Tibial artery (tissue), 4 donors: ENCODE results near the gene ADARB1.
"Not testable (repeated sequence)": the region's sequence is repeated elsewhere in the genome, so short reads cannot be mapped to it uniquely, and the experiment has no call there.

Experiments
- DNase-seq, 2 donors: peaks; one replicate each; pipeline ENCODE4 v3.0.0-alpha.2; 2019
- H3K27ac ChIP-seq, 2 donors: fragments of 200-600 bp; sonication (generic) in 1 of 2; 1 replicate in 1 of 2; 2 replicates in 1 of 2; pipeline ENCODE4 v1.5.1; 2018 to 2019; ENCODE audit warnings: mild to moderate bottlenecking in 1 of 2
- H3K27me3 ChIP-seq, 2 donors: fragments of 200-600 bp; sonication (generic) in 1 of 2; one replicate each; pipeline versions ENCODE4 v1.5.1 to v1.6.0; 2016 to 2019
- H3K36me3 ChIP-seq, 3 donors: fragments of 200-600 bp; sonication (generic) in 2 of 3; one replicate each; pipeline ENCODE4 v1.5.1; 2016 to 2019; ENCODE audit warnings: mild to moderate bottlenecking in 2 of 3
- H3K4me1 ChIP-seq, 4 donors: fragments of 200-600 bp; sonication (generic) in 2 of 4; 1 replicate in 3 of 4; 2 replicates in 1 of 4; pipeline ENCODE4 v1.5.1; 2016 to 2019
- H3K4me3 ChIP-seq, 2 donors: fragments of 200-600 bp; sonication (generic) in 1 of 2; 1 replicate in 1 of 2; 2 replicates in 1 of 2; pipeline ENCODE4 v1.5.1; 2018 to 2019; ENCODE audit warnings: mild to moderate bottlenecking in 2 of 2
- H3K9me3 ChIP-seq, 3 donors: fragments of 200-600 bp; sonication (generic) in 1 of 3; one replicate each; pipeline ENCODE4 v1.5.1; 2016 to 2019
- CTCF ChIP-seq, 2 experiments: fragments of 200-600 bp in 1 of 2; fragments of 450-650 bp in 1 of 2; IDR thresholded peaks; one replicate each; pipeline ENCODE4 v1.5.1; 2017 to 2019; ENCODE audit warnings: antibody characterized with exemption in 2 of 2, mild to moderate bottlenecking in 1 of 2, moderate library complexity in 1 of 2
- intact Hi-C: fragments of 100-400 bp; cut with DNase I; formaldehyde crosslinking; loops from one replicate; pipeline ENCODE4 v1.15.0; 2023; ENCODE audit warnings: low total_unique reads

ADARB1 gene

GRCh38 chr21:45135868-45136267 is 61.5 kb downstream of the ADARB1 start:
- no peak for TF ChIP-seq CTCF (IDR thresholded peaks at IDR 0.05)
- Histone ChIP-seq H3K27ac (peak overlapping the region; percentile 70 to 77), H3K4me1 (peaks cover 0 to 98% (median 73%) of the 10 kb centered on the region in 4 donors), H3K27me3 (no peaks in the 10 kb centered on the region), H3K4me3 (no peak overlapping the region), H3K9me3 (no peaks in the 10 kb centered on the region), H3K36me3 (peaks cover 0 to 18% (median 5%) of the 10 kb centered on the region in 3 donors)
- intact Hi-C loops = no loop called here
- peak in 1 of 2 donors; percentile 84 for DNase-seq

- Histone ChIP-seq H3K4me3 (no peak overlapping the region), H3K27me3 (no peaks in the 10 kb centered on the region), H3K4me1 (peaks cover 0 to 98% (median 68%) of the 10 kb centered on the region in 4 donors), H3K27ac (peak overlapping the region; percentile 70 to 77), H3K9me3 (no peaks in the 10 kb centered on the region), H3K36me3 (peaks cover 0 to 18% (median 5%) of the 10 kb centered on the region in 3 donors)
- TF ChIP-seq CTCF (IDR thresholded peaks at IDR 0.05) = no peak
- DNase-seq = peak in 1 of 2 donors; percentile 68
- intact Hi-C loops = no loop called here
Measured at GRCh38 chr21:45136500-45136899, 62.1 kb downstream of the ADARB1 start.

- H3K27me3 ChIP-seq = no peaks in the 10 kb centered on the region
- peaks cover 0 to 18% (median 5%) of the 10 kb centered on the region in 3 donors for H3K36me3 ChIP-seq
- no peaks in the 10 kb centered on the region for H3K9me3 ChIP-seq
- intact Hi-C loops = no loop called here
- DNase-seq = peak; percentile 93
- no peak overlapping the region for H3K4me3 ChIP-seq
- peak overlapping the region; percentile 70 to 77 for H3K27ac ChIP-seq
- H3K4me1 ChIP-seq = peaks cover 0 to 98% (median 65%) of the 10 kb centered on the region in 4 donors
- peak; percentile 78 to 89 for TF ChIP-seq CTCF (IDR thresholded peaks at IDR 0.05)
Measured at GRCh38 chr21:45136927-45137611, 62.7 kb downstream of the ADARB1 start.

GRCh38 chr21:45137612-45137937 is 63.2 kb downstream of the ADARB1 start:
- Histone ChIP-seq H3K27me3 (no peaks in the 10 kb centered on the region), H3K36me3 (peaks cover 0 to 18% (median 5%) of the 10 kb centered on the region in 3 donors), H3K4me3 (no peak overlapping the region), H3K9me3 (no peaks in the 10 kb centered on the region), H3K27ac (peak overlapping the region; percentile 70 to 77), H3K4me1 (peaks cover 0 to 98% (median 62%) of the 10 kb centered on the region in 4 donors)
- TF ChIP-seq CTCF (IDR thresholded peaks at IDR 0.05) = no peak
- intact Hi-C loops = no loop called here
- DNase-seq = no peak

- no peaks in the 10 kb centered on the region for H3K27me3 ChIP-seq
- peaks cover 0 to 98% (median 60%) of the 10 kb centered on the region in 4 donors for H3K4me1 ChIP-seq
- peaks cover 5 to 26% (median 7%) of the 10 kb centered on the region in 3 donors for H3K36me3 ChIP-seq
- peak; percentile 62 to 81 for DNase-seq
- TF ChIP-seq CTCF (IDR thresholded peaks at IDR 0.05) = peak; percentile 61 to 74
- intact Hi-C loops = no loop called here
- H3K4me3 ChIP-seq = no peak overlapping the region
- peak overlapping the region; percentile 70 to 77 for H3K27ac ChIP-seq
- H3K9me3 ChIP-seq = no peaks in the 10 kb centered on the region
Measured at GRCh38 chr21:45138199-45139002, 64.0 kb downstream of the ADARB1 start.

GRCh38 chr21:45139003-45139360 is 64.6 kb downstream of the ADARB1 start:
- peak overlapping the region; percentile 70 to 77 for H3K27ac ChIP-seq
- H3K27me3 ChIP-seq, H3K4me3 ChIP-seq, H3K9me3 ChIP-seq, intact Hi-C loops: not testable (repeated sequence)
- H3K36me3 ChIP-seq = peaks cover 5 to 31% (median 9%) of the 10 kb centered on the region in 3 donors
- peak in 1 of 2 donors; percentile 68 for DNase-seq
- peaks cover 0 to 98% (median 59%) of the 10 kb centered on the region in 4 donors for H3K4me1 ChIP-seq
